A673 (cell line): ENCODE measurements around the gene NF1. TPM values are rescaled to one million over a fixed set of nuclear protein-coding genes. Genes with fewer than 3 reads are reported as not detected.

Experiments
- BruUV-seq: library from RNA; stranded (reverse); fragments of 400-500 nt; replicated peaks from 2 replicates; lab custom pipeline; 2021; lab: Mats Ljungman, UMichigan
- CTCF ChIA-PET: fragments of 300-600 bp; sonication (Branson Sonifier 250); formaldehyde crosslinking; loops from one replicate; lab custom pipeline; 2022; ENCODE audit warnings: antibody characterized with exemption; lab: Charles Lee
- POLR2A ChIA-PET: fragments of 300-600 bp; sonication (Branson Sonifier 250); formaldehyde crosslinking; loops from one replicate; lab custom pipeline; 2022; ENCODE audit warnings: antibody characterized with exemption; ENCODE audit not compliant: low non-redundant PET; lab: Charles Lee
- DNase-seq: peaks from one replicate; pipeline ENCODE4 v3.0.0-alpha.2; 2015; ENCODE audit warnings: low spot score
- H3K27ac ChIP-seq: fragments of 200-600 bp; sonication (generic); 2 replicates; pipeline ENCODE4 v1.5.1; 2016; ENCODE audit warnings: mixed run types, low read depth, mild to moderate bottlenecking, mixed read lengths, antibody characterized with exemption, low read length; ENCODE audit not compliant: poor library complexity, severe bottlenecking
- H3K27me3 ChIP-seq: fragments of 200-600 bp; sonication (generic); replicated peaks from 2 replicates; pipeline ENCODE4 v1.6.1; 2017; ENCODE audit warnings: mixed run types, low read depth, mild to moderate bottlenecking, mixed read lengths, antibody characterized with exemption, low read length; ENCODE audit not compliant: insufficient read depth, poor library complexity
- H3K36me3 ChIP-seq: fragments of 200-600 bp; sonication (generic); 2 replicates; pipeline ENCODE4 v1.6.1; 2016; ENCODE audit warnings: mixed run types, mild to moderate bottlenecking, mixed read lengths, antibody characterized with exemption, low read length; ENCODE audit not compliant: insufficient read depth, poor library complexity, severe bottlenecking
- H3K4me1 ChIP-seq: fragments of 200-600 bp; sonication (generic); 2 replicates; pipeline ENCODE4 v1.6.1; 2017; ENCODE audit warnings: mixed run types, mild to moderate bottlenecking, mixed read lengths, antibody characterized with exemption, low read length; ENCODE audit not compliant: insufficient read depth, poor library complexity, severe bottlenecking
- H3K4me3 ChIP-seq: fragments of 200-600 bp; sonication (generic); 2 replicates; pipeline ENCODE4 v1.5.1; 2016; ENCODE audit warnings: low read depth, mixed run types, mild to moderate bottlenecking, mixed read lengths, low read length; ENCODE audit not compliant: poor library complexity, severe bottlenecking
- H3K9me3 ChIP-seq: fragments of 200-600 bp; sonication (generic); 2 replicates; pipeline ENCODE4 v1.6.1; 2016; ENCODE audit warnings: mixed run types, low read depth, mild to moderate bottlenecking, mixed read lengths, antibody characterized with exemption, low read length; ENCODE audit not compliant: poor library complexity, severe bottlenecking
- CTCF ChIP-seq: fragments of 300-800, 200-600 bp; sonication (generic); conservative IDR thresholded peaks from 2 replicates; pipeline ENCODE4 v1.5.1; 2017; ENCODE audit warnings: low read depth, mild to moderate bottlenecking, antibody characterized with exemption, low read length, moderate library complexity, mixed read lengths
- EZH2 ChIP-seq: fragments of 200-600 bp; sonication (generic); IDR thresholded peaks from 2 replicates; pipeline ENCODE4 v1.6.1; 2017; ENCODE audit warnings: borderline replicate concordance, low read depth, mild to moderate bottlenecking, mixed read lengths, antibody characterized with exemption, low read length; ENCODE audit not compliant: poor library complexity, severe bottlenecking
- intact Hi-C: fragments of 100-400 bp; cut with micrococcal nuclease; formaldehyde crosslinking; loops from one replicate; pipeline ENCODE4 v1.10.0; 2022; ENCODE audit not compliant: unreplicated experiment
- total RNA-seq: library from RNA; stranded (reverse); gene quantifications from 2 replicates; pipeline ENCODE4 v1.2.3, GENCODE V29; 2021

Gene NF1
- total RNA-seq, 1 experiment from 2014 or later = 32.1 TPM

- Histone ChIP-seq H3K36me3 (no peaks in the 10 kb centered on the region), H3K4me3 (no peak overlapping the region), H3K27me3 (no peaks in the 10 kb centered on the region), H3K4me1 (no peaks in the 10 kb centered on the region), H3K9me3 (no peaks in the 10 kb centered on the region), H3K27ac (no peak overlapping the region)
- ChIA-PET POLR2A (no interaction called here), CTCF (no interaction called here)
- DNase-seq = peak; percentile 1
- TF ChIP-seq EZH2 (no peak), CTCF (no peak)
- BruUV-seq = no TSS peak
- intact Hi-C loops = no loop called here
These were observed 49.7 kb downstream of the NF1 start for GRCh38 chr17:31144428-31144827.

GRCh38 chr17:31144836-31145235 is 50.1 kb downstream of the NF1 start:
- TF ChIP-seq EZH2 = no peak
- no peak for TF ChIP-seq CTCF

GRCh38 chr17:31147507-31148202 is 52.9 kb downstream of the NF1 start:
- H3K4me3 ChIP-seq = no peak overlapping the region
- H3K27ac ChIP-seq = no peak overlapping the region
- H3K36me3 ChIP-seq = no peaks in the 10 kb centered on the region
- TF ChIP-seq EZH2 (no peak), CTCF (no peak)
- POLR2A ChIA-PET = no interaction called here
- DNase-seq = peak; percentile 27
- H3K4me1 ChIP-seq = no peaks in the 10 kb centered on the region
- no TSS peak for BruUV-seq
- no peaks in the 10 kb centered on the region for H3K9me3 ChIP-seq
- H3K27me3 ChIP-seq = no peaks in the 10 kb centered on the region
- CTCF ChIA-PET = no interaction called here
- intact Hi-C loops = no loop called here

More at GRCh38 chr17:31144836-31145235, 50.1 kb downstream of the NF1 start:
- no peaks in the 10 kb centered on the region for H3K27me3 ChIP-seq
- intact Hi-C loops = no loop called here
- BruUV-seq = no TSS peak
- H3K4me3 ChIP-seq = no peak overlapping the region
- H3K4me1 ChIP-seq = no peaks in the 10 kb centered on the region
- POLR2A ChIA-PET = no interaction called here
- no peak for DNase-seq
- CTCF ChIA-PET = no interaction called here
- no peaks in the 10 kb centered on the region for H3K9me3 ChIP-seq
- no peak overlapping the region for H3K27ac ChIP-seq
- H3K36me3 ChIP-seq = no peaks in the 10 kb centered on the region
